PFSK-1 (cell line): ENCODE results near the gene NUDC.

Source experiments
- REST ChIP-seq, 2 experiments: IDR thresholded peaks; 2 replicates each; pipeline versions ENCODE4 v1.6.1 to v1.8.0; 2011 to 2012; ENCODE audit warnings: low read depth in 2 of 2, low read length in 2 of 2, control low read depth in 1 of 2, inconsistent platforms in 1 of 2, mild to moderate bottlenecking in 1 of 2, moderate library complexity in 1 of 2; ENCODE audit not compliant: insufficient read depth in 1 of 2
- SIN3A ChIP-seq: IDR thresholded peaks from 2 replicates; pipeline ENCODE4 v1.6.1; 2012; ENCODE audit warnings: mild to moderate bottlenecking, low read length, moderate library complexity, borderline replicate concordance; ENCODE audit not compliant: insufficient read depth

- TF ChIP-seq REST (IDR thresholded peaks at IDR 0.05; ENCODE audit: insufficient read depth in 1 of 2, low read depth in 2 of 2, low read length in 2 of 2) (no peak), SIN3A (no peak)
Measured at GRCh38 chr1:26915204-26915842, 6.2 kb upstream of the NUDC start.
